ENCODE results near the gene LYPD6B. TPM values are rescaled to one million over a fixed set of nuclear protein-coding genes. Genes with fewer than 3 reads are reported as not detected.
A peak's percentile ranks its signal among the peaks of the same experiment; 100 is the strongest.

LYPD6B gene
- total and polyA plus RNA-seq, 2 donors (not counting 3 experiments of a cell fraction or from before 2014, with no cell fraction given) = not detected

DNA sequence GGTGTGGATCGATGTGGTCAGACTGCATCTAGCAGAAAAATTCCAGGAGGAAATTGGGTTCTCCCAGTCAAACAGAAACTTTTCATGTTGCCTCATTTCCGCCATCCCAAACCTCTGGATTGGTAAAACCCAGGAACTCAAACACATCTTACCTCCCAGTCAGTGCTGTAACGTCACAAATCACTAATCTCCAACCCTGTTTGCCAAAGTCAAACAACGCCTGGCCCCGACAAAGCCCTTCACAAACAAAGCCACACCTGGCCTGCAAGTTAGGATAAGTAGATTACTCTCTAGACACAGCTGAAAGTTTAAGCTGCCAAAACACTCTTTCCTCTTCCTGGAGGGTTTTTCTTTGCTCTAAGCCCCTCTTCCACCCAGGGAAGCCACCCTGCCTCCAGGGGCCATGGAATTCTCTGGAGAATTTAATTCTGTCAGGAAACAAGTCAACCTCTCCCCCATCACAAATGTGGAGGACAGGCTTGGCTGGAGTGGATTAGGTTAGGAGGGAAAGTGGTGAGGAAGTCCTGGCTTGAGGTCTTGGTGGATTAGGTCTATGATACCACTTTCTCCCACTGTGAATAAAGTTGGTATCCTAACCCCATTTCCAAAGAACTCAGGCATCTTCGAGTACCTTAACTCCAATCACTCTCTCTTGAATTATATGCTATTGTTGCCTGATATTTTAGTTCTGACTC is 86.7 kb downstream of the LYPD6B start:
- DNase-seq (ENCODE audit: low read depth, low spot score) = no peak
- dilution Hi-C loops (cut with MboI; ENCODE audit: extremely low pct_ligation_motif_present, low sequenced_read_pairs) = no loop called here
- Histone ChIP-seq H4K20me1 (replicated peaks; ENCODE audit: control insufficient read depth, extremely low read depth, insufficient read depth, low read length) (no peaks in the 10 kb centered on the region), H3K4me2 (ENCODE audit: insufficient read depth, low read length) (no peak overlapping the region), H3K36me3 (ENCODE audit: control insufficient read depth in 2 of 2, extremely low read depth in 1 of 2, insufficient read depth in 2 of 2, low read length in 2 of 2) (no peaks in the 10 kb centered on the region), H3K9ac (replicated peaks; ENCODE audit: extremely low read depth, insufficient read depth, low read length) (no peak overlapping the region), H3K27me3 (ENCODE audit: control insufficient read depth in 2 of 2, insufficient read depth in 2 of 2, low read length in 2 of 2) (no peaks in the 10 kb centered on the region), H2AFZ (ENCODE audit: low read depth, low read length) (no peak overlapping the region), H3K4me1 (ENCODE audit: control insufficient read depth, extremely low read depth, insufficient read depth, low read length) (no peaks in the 10 kb centered on the region), H3K9me1 (replicated peaks; ENCODE audit: control insufficient read depth, extremely low read depth, insufficient read depth, low read length) (no peaks in the 10 kb centered on the region), H3K27ac (ENCODE audit: insufficient read depth, low read depth, low read length) (no peak overlapping the region), H3K4me3 (replicated peaks in 1 of 3; ENCODE audit: insufficient read depth in 1 of 3, low read depth in 1 of 3, low read length in 3 of 3) (no peak overlapping the region), H3K79me2 (ENCODE audit: control insufficient read depth, insufficient read depth, low read length) (no peaks in the 10 kb centered on the region), H3K9me3 (replicated peaks; ENCODE audit: control insufficient read depth, insufficient read depth, low read length) (no peaks in the 10 kb centered on the region)
- no peak for FAIRE-seq
- intact Hi-C loops (cut with micrococcal nuclease) = no loop called here
- CTCF ChIA-PET = no interaction called here
- no TSS peak for BruUV-seq (replicated peaks)
- TF ChIP-seq JUN (IDR thresholded peaks at IDR 0.05; ENCODE audit: borderline replicate concordance, insufficient read depth, insufficient read length, low read depth) (no peak), POLR2A (IDR thresholded peaks at IDR 0.05; ENCODE audit: low read depth, low read length) (no peak)
- POLR2A ChIA-PET = no interaction called here

DNA sequence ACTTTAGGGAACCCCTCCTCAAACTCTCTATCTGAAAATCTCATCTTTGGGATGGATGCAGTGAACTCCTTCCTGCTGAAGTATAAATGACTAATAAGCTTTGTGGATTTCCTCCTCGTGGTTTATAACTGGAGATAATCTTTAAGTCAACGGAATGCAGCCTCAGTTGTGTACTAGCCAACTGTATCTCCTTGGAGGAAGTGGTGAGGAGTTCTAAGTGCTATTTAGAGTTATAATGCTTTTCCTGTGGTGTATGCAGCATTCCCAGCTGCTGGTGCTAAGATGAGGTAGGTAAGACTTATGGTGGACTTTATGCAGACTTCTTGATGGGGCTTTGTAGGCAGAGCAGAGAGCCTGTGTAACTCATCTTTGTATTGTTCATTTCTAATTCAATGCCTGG is 90.9 kb downstream of the LYPD6B start:
- H3K27me3 ChIP-seq (ENCODE audit: control insufficient read depth in 2 of 2, insufficient read depth in 2 of 2, low read length in 2 of 2) = peaks cover 0 to 3% of the 10 kb centered on the region in 2 experiments
- no peaks in the 10 kb centered on the region for H3K79me2 ChIP-seq (ENCODE audit: control insufficient read depth, insufficient read depth, low read length)
- FAIRE-seq (no peak), DNase-seq (ENCODE audit: low read depth, low spot score) (no peak)
- no peak overlapping the region for H3K4me2 ChIP-seq (ENCODE audit: insufficient read depth, low read length)
- no peaks in the 10 kb centered on the region for H3K9me3 ChIP-seq (replicated peaks; ENCODE audit: control insufficient read depth, insufficient read depth, low read length)
- no peak overlapping the region for H3K27ac ChIP-seq (ENCODE audit: insufficient read depth, low read depth, low read length)
- H3K4me1 ChIP-seq (ENCODE audit: control insufficient read depth, extremely low read depth, insufficient read depth, low read length) = no peaks in the 10 kb centered on the region
- H2AFZ ChIP-seq (ENCODE audit: low read depth, low read length) = no peak overlapping the region
- ChIA-PET POLR2A (no interaction called here), CTCF (no interaction called here)
- no TSS peak for BruUV-seq (replicated peaks)
- H3K36me3 ChIP-seq (ENCODE audit: control insufficient read depth in 2 of 2, extremely low read depth in 1 of 2, insufficient read depth in 2 of 2, low read length in 2 of 2) = no peaks in the 10 kb centered on the region
- no peak overlapping the region for H3K9ac ChIP-seq (replicated peaks; ENCODE audit: extremely low read depth, insufficient read depth, low read length)
- intact Hi-C loops (cut with micrococcal nuclease) = no loop called here
- dilution Hi-C loops (cut with MboI; ENCODE audit: extremely low pct_ligation_motif_present, low sequenced_read_pairs) = no loop called here
- no peaks in the 10 kb centered on the region for H3K9me1 ChIP-seq (replicated peaks; ENCODE audit: control insufficient read depth, extremely low read depth, insufficient read depth, low read length)
- no peak overlapping the region for H3K4me3 ChIP-seq (replicated peaks in 1 of 3; ENCODE audit: insufficient read depth in 1 of 3, low read depth in 1 of 3, low read length in 3 of 3)
- TF ChIP-seq FOS (IDR thresholded peaks at IDR 0.05; ENCODE audit: borderline replicate concordance, insufficient read depth, low read length) = no peak
- TF ChIP-seq EZH2 (IDR thresholded peaks at IDR 0.05; ENCODE audit: borderline replicate concordance, low read depth, low read length, severe bottlenecking) = no peak
- peak; percentile 15 for TF ChIP-seq GATA2 (IDR thresholded peaks at IDR 0.05; ENCODE audit: insufficient read depth, insufficient read length, low read depth, low read length)
- H4K20me1 ChIP-seq (replicated peaks; ENCODE audit: control insufficient read depth, extremely low read depth, insufficient read depth, low read length) = no peaks in the 10 kb centered on the region

All from endothelial cell of umbilical vein (primary cell).